GM12891 (cell line): ENCODE measurements around the gene EGFLAM.
"Not testable (repeated sequence)": the region's sequence is repeated elsewhere in the genome, so short reads cannot be mapped to it uniquely, and the experiment has no call there.

ENCODE experiments used
- DNase-seq: peaks from one replicate; pipeline ENCODE4 v3.0.0; 2011; ENCODE audit warnings: low spot score; ENCODE audit not compliant: insufficient read length
- FAIRE-seq: peaks from 2 replicates; lab custom pipeline; 2011; peaks lifted over from hg19 to GRCh38; lab: Jason Lieb, UNC
- PAX5 ChIP-seq: IDR thresholded peaks from 2 replicates; pipeline ENCODE4 v1.6.1; 2011; ENCODE audit warnings: low read length, moderate library complexity, mild to moderate bottlenecking; ENCODE audit not compliant: insufficient read depth, severe bottlenecking
- POLR2A ChIP-seq: IDR thresholded peaks from 2 replicates; pipeline ENCODE4 v1.6.1; 2011; ENCODE audit warnings: low read depth, low read length, control low read depth
- POLR2AphosphoS5 ChIP-seq: IDR thresholded peaks from 2 replicates; pipeline ENCODE4 v1.6.1; 2011; ENCODE audit warnings: low read depth, low read length, control low read depth
- POU2F2 ChIP-seq: IDR thresholded peaks from 2 replicates; pipeline ENCODE4 v1.6.1; 2011; ENCODE audit warnings: low read depth, mild to moderate bottlenecking, control low read depth, low read length, moderate library complexity
- SPI1 ChIP-seq: IDR thresholded peaks from 2 replicates; pipeline ENCODE4 v1.6.1; 2011; ENCODE audit warnings: low read depth, low read length, control low read depth
- TAF1 ChIP-seq: IDR thresholded peaks from 2 replicates; pipeline ENCODE4 v1.6.1; 2011; ENCODE audit warnings: low read depth, low read length, control low read depth

The EGFLAM gene

GRCh38 chr5:38403877-38404635 is 145.7 kb downstream of the EGFLAM start:
- FAIRE-seq (no peak), DNase-seq (no peak)
- TF ChIP-seq POLR2AphosphoS5, result no peak
- no peak for TF ChIP-seq TAF1
- no peak for TF ChIP-seq PAX5
- no peak for TF ChIP-seq POU2F2
- no peak for TF ChIP-seq POLR2A
- no peak for TF ChIP-seq SPI1

- TF ChIP-seq TAF1 (no peak), POU2F2 (no peak), POLR2AphosphoS5 (no peak), PAX5 (no peak)
- FAIRE-seq, result no peak
- no peak for DNase-seq
Measured at GRCh38 chr5:38404667-38405276, 146.4 kb downstream of the EGFLAM start.

DNA sequence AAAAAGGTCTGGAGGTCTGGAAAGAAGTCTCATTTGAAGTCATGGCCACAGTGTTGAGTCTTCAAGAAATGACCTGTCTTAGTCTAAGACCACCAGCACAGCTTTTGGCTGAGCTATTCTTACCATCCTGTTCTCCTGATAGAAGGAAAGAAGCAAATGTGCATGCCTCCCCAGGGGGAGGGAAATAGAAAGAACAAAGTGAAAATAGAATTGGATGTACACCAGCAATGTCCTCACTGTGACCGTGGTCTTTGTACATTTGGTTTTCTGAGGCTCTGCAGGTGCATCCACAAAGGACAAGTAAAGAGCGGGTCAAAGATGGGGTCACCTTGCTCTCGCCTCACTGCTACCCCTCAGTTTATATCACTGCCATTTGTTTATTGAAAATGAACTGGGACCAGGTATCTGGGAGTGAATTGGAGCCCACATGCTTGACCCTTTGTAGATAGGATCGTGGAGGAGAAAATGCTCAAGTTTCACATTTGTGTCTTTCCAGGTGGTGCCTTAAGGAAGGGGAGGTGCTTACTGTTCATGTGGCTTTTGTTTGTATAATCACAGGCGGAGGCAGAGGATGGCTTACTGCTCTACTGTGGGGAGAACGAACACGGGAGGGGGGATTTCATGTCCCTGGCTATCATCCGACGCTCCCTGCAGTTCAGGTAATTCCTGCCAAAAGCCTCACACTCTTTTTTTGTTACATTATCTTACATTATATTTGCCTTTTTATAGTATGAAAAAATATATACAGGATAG is 150.3 kb downstream of the EGFLAM start:
- FAIRE-seq (no peak), DNase-seq (no peak)
- no peak for TF ChIP-seq TAF1
- no peak for TF ChIP-seq SPI1
- no peak for TF ChIP-seq PAX5
- TF ChIP-seq POLR2A, result no peak
- no peak for TF ChIP-seq POLR2AphosphoS5
- TF ChIP-seq POU2F2, result no peak

DNA sequence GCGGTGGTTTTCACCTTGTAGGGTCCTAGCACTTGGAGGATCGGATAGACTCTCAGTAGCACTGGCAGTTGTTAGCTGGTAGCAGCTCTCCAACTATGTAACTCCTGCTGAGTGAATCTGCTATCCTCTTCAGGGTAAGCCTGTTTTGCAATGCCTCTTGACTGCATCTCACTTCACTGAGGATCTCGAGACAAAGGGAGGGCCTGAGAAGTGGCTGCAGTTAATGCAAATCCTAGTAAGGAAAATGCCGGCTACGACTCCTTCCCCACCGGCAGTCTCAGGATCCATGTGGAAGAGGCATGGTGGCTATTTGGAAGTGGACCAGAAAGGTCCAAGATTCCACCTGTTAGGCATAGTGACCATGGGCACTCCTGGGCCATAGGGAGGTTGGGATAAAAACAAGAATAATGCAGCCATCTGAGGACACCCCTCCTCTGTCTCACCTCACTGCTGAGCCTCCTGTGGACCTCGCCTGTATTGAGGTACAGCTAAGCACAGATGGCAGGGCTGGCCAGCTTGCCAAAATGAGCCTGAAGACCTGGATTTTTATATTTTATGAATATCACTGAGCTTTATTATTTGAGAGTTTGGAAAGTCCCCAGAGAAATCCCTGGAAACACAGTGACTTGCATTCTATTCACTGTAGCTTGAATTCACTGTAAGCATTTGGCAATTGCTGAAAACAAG is 152.1 kb downstream of the EGFLAM start:
- TF ChIP-seq POU2F2, result no peak
- TF ChIP-seq SPI1, result no peak
- no peak for TF ChIP-seq TAF1
- TF ChIP-seq PAX5, result no peak
- TF ChIP-seq POLR2AphosphoS5, result no peak
- TF ChIP-seq POLR2A, result no peak
- no peak for FAIRE-seq
- DNase-seq, result no peak

DNA sequence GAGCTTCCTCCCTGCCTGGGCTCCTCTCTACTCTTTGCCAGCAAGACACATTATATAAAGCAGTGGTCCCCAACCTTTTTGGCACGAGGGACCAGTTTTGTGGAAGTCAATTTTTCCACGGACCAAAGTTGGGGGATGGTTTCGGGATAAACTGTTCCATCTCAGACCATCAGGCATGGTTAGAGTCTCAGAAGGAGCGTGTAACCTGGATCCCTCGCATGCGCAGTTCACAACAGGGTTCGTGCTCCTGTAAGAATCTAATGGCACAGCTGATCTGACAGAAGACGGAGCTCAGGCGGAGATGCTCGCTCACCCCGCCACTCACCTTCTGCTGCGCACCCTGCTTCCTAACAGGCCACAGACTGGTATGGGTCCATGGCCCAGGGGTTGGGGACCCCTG is 155.3 kb downstream of the EGFLAM start:
- no peak for DNase-seq
- no peak for FAIRE-seq
- TF ChIP-seq POLR2AphosphoS5, result no peak
- TF ChIP-seq POLR2A, result no peak
- TF ChIP-seq POU2F2, result no peak
- no peak for TF ChIP-seq PAX5
- TF ChIP-seq SPI1, result no peak
- no peak for TF ChIP-seq TAF1

DNA sequence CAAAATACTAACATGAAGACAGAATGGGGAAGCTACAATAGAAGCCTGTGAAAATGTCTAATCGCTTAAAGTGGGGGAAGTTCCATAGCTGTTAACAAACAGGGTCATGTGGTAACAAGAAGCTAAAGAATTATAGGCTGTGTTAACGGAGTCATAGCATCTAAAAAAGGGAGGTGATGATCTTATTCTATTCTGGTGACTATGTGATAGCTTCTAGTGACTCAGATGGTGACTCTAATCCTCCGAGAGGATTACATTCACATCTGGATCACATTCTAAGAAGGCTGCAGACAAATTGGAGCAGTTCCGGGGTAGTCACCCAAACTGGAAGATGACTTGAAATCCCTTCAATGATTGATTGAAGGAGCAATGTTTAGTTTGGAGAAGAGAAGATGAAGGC is 156.0 kb downstream of the EGFLAM start:
- TF ChIP-seq TAF1, result no peak
- no peak for TF ChIP-seq POU2F2
- FAIRE-seq, result no peak
- DNase-seq, result no peak

DNA sequence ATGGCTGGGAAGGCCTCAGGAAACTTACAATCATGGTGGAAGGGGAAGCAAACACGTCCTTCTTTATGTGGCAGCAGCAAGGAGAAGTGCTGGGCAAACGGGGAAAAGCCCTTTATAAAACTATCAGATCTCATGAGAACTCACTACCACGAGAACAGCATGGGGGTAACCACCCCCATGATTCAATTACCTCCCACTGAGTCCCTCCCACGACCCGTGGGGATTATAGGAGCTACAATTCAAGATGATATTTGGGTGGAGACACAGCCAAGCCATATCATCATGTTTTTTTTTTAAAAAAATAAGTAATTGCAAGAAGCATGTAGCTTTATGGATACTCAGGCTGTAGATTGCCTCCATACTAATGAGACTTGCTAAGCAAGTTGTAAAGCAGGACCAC is 157.4 kb downstream of the EGFLAM start:
- not testable (repeated sequence) for FAIRE-seq

GRCh38 chr5:38417658-38418017 is 159.3 kb downstream of the EGFLAM start:
- TF ChIP-seq PAX5, result no peak
- TF ChIP-seq POLR2AphosphoS5, result no peak
- no peak for TF ChIP-seq TAF1
- TF ChIP-seq SPI1, result no peak
- no peak for TF ChIP-seq POU2F2
- no peak for TF ChIP-seq POLR2A
- no peak for DNase-seq
- no peak for FAIRE-seq

More for the DNA sequence above, 157.4 kb downstream of the EGFLAM start:
- not testable (repeated sequence) for DNase-seq

- DNase-seq (no peak), FAIRE-seq (no peak)
- TF ChIP-seq TAF1 (no peak), POLR2A (no peak), PAX5 (no peak), POLR2AphosphoS5 (no peak), SPI1 (no peak), POU2F2 (no peak)
Measured at GRCh38 chr5:38420246-38420645, 161.9 kb downstream of the EGFLAM start.

DNA sequence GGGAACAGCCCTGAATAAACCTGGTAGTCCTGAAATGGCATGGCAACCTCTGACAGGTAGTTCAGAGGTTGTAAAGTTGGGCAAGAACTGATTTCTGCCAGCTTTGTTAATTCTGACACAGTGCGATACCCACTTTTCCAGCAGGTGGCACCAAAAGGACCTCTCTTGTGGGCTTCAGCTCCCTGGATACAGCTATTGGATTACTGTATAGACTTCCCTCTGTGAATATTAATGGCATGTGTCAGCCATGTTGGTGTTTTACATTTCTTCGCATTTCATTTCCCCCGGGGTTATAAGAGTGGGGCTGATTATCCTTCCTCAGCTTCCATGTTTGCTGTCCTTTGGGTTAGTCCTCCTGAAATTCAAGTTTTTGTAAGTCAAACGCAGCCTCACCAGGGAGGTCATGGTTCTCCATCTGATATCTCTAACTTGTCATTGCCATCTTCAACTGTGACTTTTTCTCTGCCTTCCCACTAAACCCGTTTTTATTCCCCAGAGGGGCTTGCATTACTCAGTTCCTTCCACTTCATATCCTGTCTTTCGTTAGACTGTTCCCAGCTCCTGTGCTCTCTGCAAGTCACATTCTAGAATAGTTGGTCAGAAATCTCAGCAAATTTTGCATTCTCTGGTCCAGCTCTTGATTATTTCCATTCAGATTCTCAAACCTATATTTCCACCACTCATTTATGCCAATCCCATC is 162.5 kb downstream of the EGFLAM start:
- DNase-seq (peak; percentile 19), FAIRE-seq (no peak)
- TF ChIP-seq POLR2AphosphoS5, result no peak
- TF ChIP-seq TAF1, result no peak
- TF ChIP-seq POU2F2, result no peak
- no peak for TF ChIP-seq PAX5
- no peak for TF ChIP-seq POLR2A
- no peak for TF ChIP-seq SPI1
